Keratinocyte (primary cell): ENCODE measurements around the gene RNF144B.

Source experiments
- EZH2 ChIP-seq: IDR thresholded peaks from one replicate; pipeline ENCODE4 v1.6.1; 2012; ENCODE audit warnings: inconsistent platforms, mild to moderate bottlenecking, low read length, moderate library complexity
- TF ChIP-seq, protein P1 (sequence below), 3 experiments: IDR thresholded peaks in 1 of 3; conservative IDR thresholded peaks in 1 of 3; optimal IDR thresholded peaks in 1 of 3; 2 replicates in 2 of 3; 3 replicates in 1 of 3; pipeline versions ENCODE3 to v1.5.1; 2011; ENCODE audit warnings: low read length in 3 of 3, mild to moderate bottlenecking in 3 of 3, moderate library complexity in 2 of 3, control low read depth in 1 of 3, inconsistent platforms in 1 of 3; ENCODE audit not compliant: insufficient read depth in 2 of 3; ENCODE audit errors: extremely low read depth in 1 of 3

DNA sequence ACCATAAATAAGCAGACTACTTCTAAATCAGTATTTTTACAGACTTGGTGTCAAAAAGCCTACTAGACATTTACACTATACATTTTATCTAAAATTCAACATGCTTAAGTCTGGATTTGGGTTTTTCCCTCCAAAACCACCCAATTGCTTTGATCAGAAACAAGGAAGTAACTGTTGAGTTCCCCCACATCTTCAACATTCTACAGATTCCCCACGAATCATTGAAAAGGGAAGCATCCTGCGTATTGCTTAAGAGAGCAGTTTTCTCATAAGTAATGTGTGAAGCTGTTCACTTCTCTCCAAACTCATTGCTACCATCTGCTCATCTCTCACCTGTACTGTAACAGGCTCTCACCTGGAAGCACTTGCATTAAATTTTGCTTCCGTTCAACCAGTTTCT is 36.4 kb upstream of the RNF144B start:
- TF ChIP-seq, protein P1, sequence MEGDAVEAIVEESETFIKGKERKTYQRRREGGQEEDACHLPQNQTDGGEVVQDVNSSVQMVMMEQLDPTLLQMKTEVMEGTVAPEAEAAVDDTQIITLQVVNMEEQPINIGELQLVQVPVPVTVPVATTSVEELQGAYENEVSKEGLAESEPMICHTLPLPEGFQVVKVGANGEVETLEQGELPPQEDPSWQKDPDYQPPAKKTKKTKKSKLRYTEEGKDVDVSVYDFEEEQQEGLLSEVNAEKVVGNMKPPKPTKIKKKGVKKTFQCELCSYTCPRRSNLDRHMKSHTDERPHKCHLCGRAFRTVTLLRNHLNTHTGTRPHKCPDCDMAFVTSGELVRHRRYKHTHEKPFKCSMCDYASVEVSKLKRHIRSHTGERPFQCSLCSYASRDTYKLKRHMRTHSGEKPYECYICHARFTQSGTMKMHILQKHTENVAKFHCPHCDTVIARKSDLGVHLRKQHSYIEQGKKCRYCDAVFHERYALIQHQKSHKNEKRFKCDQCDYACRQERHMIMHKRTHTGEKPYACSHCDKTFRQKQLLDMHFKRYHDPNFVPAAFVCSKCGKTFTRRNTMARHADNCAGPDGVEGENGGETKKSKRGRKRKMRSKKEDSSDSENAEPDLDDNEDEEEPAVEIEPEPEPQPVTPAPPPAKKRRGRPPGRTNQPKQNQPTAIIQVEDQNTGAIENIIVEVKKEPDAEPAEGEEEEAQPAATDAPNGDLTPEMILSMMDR (optimal IDR thresholded peaks at IDR 0.05 in 1 of 3, IDR thresholded peaks at IDR 0.05 in 1 of 3, conservative IDR thresholded peaks at IDR 0.05 in 1 of 3; ENCODE audit: extremely low read depth in 1 of 3, insufficient read depth in 2 of 3, low read length in 3 of 3): no peak
- no peak for TF ChIP-seq EZH2
